SU-DHL-6 (cell line): ENCODE measurements around the gene DPP6.

Source experiments
- H2AFZ ChIP-seq: fragments of 200-600 bp; sonication (generic); 2 replicates; pipeline ENCODE4 v1.6.1; 2014; ENCODE audit warnings: low read depth, mild to moderate bottlenecking, moderate library complexity, mixed read lengths, antibody characterized with exemption, low read length; ENCODE audit not compliant: severe bottlenecking
- H3F3A ChIP-seq: fragments of 200-600 bp; shearing (Covaris generic); 2 replicates; pipeline ENCODE4 v1.6.0; 2016; ENCODE audit warnings: antibody characterized with exemption, mild to moderate bottlenecking; ENCODE audit not compliant: insufficient read depth
- H3K27ac ChIP-seq: fragments of 200-600 bp; sonication (generic); 2 replicates; pipeline ENCODE4 v1.5.1; 2016; ENCODE audit warnings: low read depth, mild to moderate bottlenecking, low read length, moderate library complexity, mixed read lengths
- H3K27me3 ChIP-seq: fragments of 200-600 bp; sonication (generic), shearing (Covaris generic); 2 replicates; pipeline ENCODE4 v1.6.0; 2014; ENCODE audit warnings: mild to moderate bottlenecking, low read length
- H3K36me3 ChIP-seq: fragments of 200-600 bp; sonication (generic); 2 replicates; pipeline ENCODE4 v1.6.1; 2014; ENCODE audit warnings: mild to moderate bottlenecking, low read length, mixed read lengths
- H3K4me2 ChIP-seq: fragments of 300-600, 200-600 bp; shearing (Covaris generic), sonication (generic); 2 replicates; pipeline ENCODE4 v1.6.0; 2014; ENCODE audit warnings: low read length, low read depth, mild to moderate bottlenecking; ENCODE audit not compliant: poor library complexity, severe bottlenecking
- H3K4me3 ChIP-seq: fragments of 200-600 bp; sonication (generic); 2 replicates; pipeline ENCODE4 v1.5.1; 2014; ENCODE audit warnings: antibody characterized with exemption, low read length, mild to moderate bottlenecking, mixed read lengths; ENCODE audit not compliant: insufficient read depth, poor library complexity, severe bottlenecking
- H3K79me2 ChIP-seq: fragments of 200-600 bp; sonication (generic); 2 replicates; pipeline ENCODE4 v1.6.1; 2014; ENCODE audit warnings: mild to moderate bottlenecking, low read length, moderate library complexity; ENCODE audit not compliant: insufficient read depth
- H3K9ac ChIP-seq: fragments of 200-600 bp; sonication (generic); 2 replicates; pipeline ENCODE4 v1.7.0; 2014; ENCODE audit warnings: mild to moderate bottlenecking, low read length
- H3K9me2 ChIP-seq: fragments of 200-600 bp; sonication (generic); replicated peaks from 2 replicates; pipeline ENCODE4 v1.6.1; 2014; ENCODE audit warnings: low read length; ENCODE audit not compliant: insufficient read depth
- H3K9me3 ChIP-seq: fragments of 200-600 bp; sonication (generic); 2 replicates; pipeline ENCODE4 v1.6.1; 2014; ENCODE audit warnings: low read length, mixed read lengths; ENCODE audit not compliant: insufficient read depth
- H4K20me1 ChIP-seq: fragments of 200-600 bp; sonication (generic); 2 replicates; pipeline ENCODE4 v1.6.1; 2014; ENCODE audit warnings: low read depth, mild to moderate bottlenecking, antibody characterized with exemption, low read length, moderate library complexity, mixed read lengths
- CTCF ChIP-seq: fragments of 200-600 bp; sonication (generic); IDR thresholded peaks from one replicate; pipeline ENCODE4 v1.5.1; 2017; ENCODE audit warnings: antibody characterized with exemption, mild to moderate bottlenecking, low read length, moderate library complexity; ENCODE audit not compliant: insufficient read depth, poor library complexity, severe bottlenecking
- EZH2phosphoT487 ChIP-seq: fragments of 200-600 bp; sonication (generic), shearing (Covaris generic); conservative IDR thresholded peaks from 2 replicates; pipeline ENCODE4 v1.6.1; 2018; ENCODE audit warnings: mild to moderate bottlenecking, antibody characterized with exemption, low read length, moderate library complexity, mixed read lengths

Gene DPP6

GRCh38 chr7:154720016-154720415, 667.8 kb downstream of the DPP6 start:
- Histone ChIP-seq H3K4me3 (no peak overlapping the region), H3K9me2 (no peaks in the 10 kb centered on the region), H3K36me3 (no peaks in the 10 kb centered on the region), H3K27me3 (no peaks in the 10 kb centered on the region), H3F3A (no peaks in the 10 kb centered on the region), H3K27ac (no peak overlapping the region), H4K20me1 (no peaks in the 10 kb centered on the region), H3K9ac (no peak overlapping the region), H2AFZ (no peak overlapping the region), H3K79me2 (no peaks in the 10 kb centered on the region), H3K9me3 (no peaks in the 10 kb centered on the region), H3K4me2 (no peak overlapping the region)
- no peak for TF ChIP-seq EZH2phosphoT487
- no peak for TF ChIP-seq CTCF

GRCh38 chr7:154721086-154721485, 668.9 kb downstream of the DPP6 start:
- H3K27ac ChIP-seq, result no peak overlapping the region
- no peak overlapping the region for H3K4me2 ChIP-seq
- H4K20me1 ChIP-seq, result no peaks in the 10 kb centered on the region

GRCh38 chr7:154726368-154726767, 674.2 kb downstream of the DPP6 start:
- Histone ChIP-seq H3K9ac (no peak overlapping the region), H3K79me2 (no peaks in the 10 kb centered on the region), H3K9me2 (no peaks in the 10 kb centered on the region), H3K27ac (no peak overlapping the region), H4K20me1 (no peaks in the 10 kb centered on the region), H3K36me3 (no peaks in the 10 kb centered on the region), H3K9me3 (peaks cover 17% of the 10 kb centered on the region; the same call in 1 of the 2 replicates), H3K4me2 (no peak overlapping the region), H3F3A (no peaks in the 10 kb centered on the region), H2AFZ (no peak overlapping the region), H3K27me3 (no peaks in the 10 kb centered on the region), H3K4me3 (no peak overlapping the region)
- TF ChIP-seq EZH2phosphoT487 (no peak), CTCF (no peak)

More at GRCh38 chr7:154721086-154721485, 668.9 kb downstream of the DPP6 start:
- no peaks in the 10 kb centered on the region for H3K36me3 ChIP-seq
- H3K79me2 ChIP-seq, result no peaks in the 10 kb centered on the region
- H3K9me3 ChIP-seq, result peaks cover 2% of the 10 kb centered on the region; the same call in 1 of the 2 replicates
- TF ChIP-seq CTCF, result no peak
- no peak for TF ChIP-seq EZH2phosphoT487
- no peak overlapping the region for H3K4me3 ChIP-seq
- no peak overlapping the region for H2AFZ ChIP-seq
- H3F3A ChIP-seq, result no peaks in the 10 kb centered on the region
- no peaks in the 10 kb centered on the region for H3K9me2 ChIP-seq
- H3K27me3 ChIP-seq, result no peaks in the 10 kb centered on the region
- H3K9ac ChIP-seq, result no peak overlapping the region
